ENCODE measurements around the gene WDR20.

- TF ChIP-seq CTCF (IDR thresholded peaks at IDR 0.05; ENCODE audit: low read depth, low read length, poor library complexity, severe bottlenecking) = no peak
- TF ChIP-seq EZH2phosphoT487 (IDR thresholded peaks at IDR 0.05; ENCODE audit: borderline replicate concordance, low read length) = no peak
Measured at GRCh38 chr14:102105369-102105768, 34.3 kb upstream of the WDR20 start.
